Stomach (tissue), 9 donors: ENCODE measurements around the gene BRWD1. TPM values are rescaled to one million over a fixed set of nuclear protein-coding genes. Genes with fewer than 3 reads are reported as not detected.

ENCODE experiments used
- DNase-seq, 2 donors: peaks; one replicate each; pipeline versions ENCODE4 v3.0.0 to v3.0.0-alpha.2; 2013 to 2019
- H3K27ac ChIP-seq, 5 donors: fragments of 200-600 bp in 4 of 5; sonication (generic) in 4 of 5; one replicate each; pipeline ENCODE4 v1.5.1; 2013 to 2019; ENCODE audit warnings: mild to moderate bottlenecking in 1 of 5, moderate library complexity in 1 of 5
- H3K27me3 ChIP-seq, 3 donors: fragments of 200-600 bp; sonication (generic); one replicate each; pipeline ENCODE4 v1.5.1; 2017 to 2019; ENCODE audit warnings: mixed run types in 1 of 3
- H3K36me3 ChIP-seq, 4 donors: fragments of 200-600 bp; sonication (generic); 1 replicate in 3 of 4; 2 replicates in 1 of 4; pipeline ENCODE4 v1.5.1; 2016 to 2019
- H3K4me1 ChIP-seq, 4 donors: fragments of 200-600 bp; sonication (generic); one replicate each; pipeline ENCODE4 v1.5.1; 2016 to 2019
- H3K4me3 ChIP-seq, 4 donors: fragments of 200-600 bp; sonication (generic) in 3 of 4; one replicate each; pipeline ENCODE4 v1.5.1; 2016 to 2019; ENCODE audit warnings: mild to moderate bottlenecking in 1 of 4
- H3K9me3 ChIP-seq, 4 donors: fragments of 200-600 bp; sonication (generic); one replicate each; pipeline ENCODE4 v1.5.1; 2016 to 2019
- CTCF ChIP-seq, 7 experiments: fragments of 450-650 bp in 4 of 7; fragments of 200-600 bp in 3 of 7; sonication (generic) in 3 of 7; IDR thresholded peaks; one replicate each; pipeline ENCODE4 v1.5.1; 2016 to 2019; ENCODE audit warnings: antibody characterized with exemption in 7 of 7, control low read depth in 2 of 7, mild to moderate bottlenecking in 1 of 7
- EP300 ChIP-seq: sonication (generic); formaldehyde crosslinking; IDR thresholded peaks from one replicate; pipeline ENCODE4 v1.6.1; 2017; ENCODE audit warnings: antibody characterized with exemption
- POLR2A ChIP-seq, 4 donors: fragments of 450-650 bp; IDR thresholded peaks; one replicate each; pipeline ENCODE4 v1.6.1; 2016; ENCODE audit warnings: antibody characterized with exemption in 4 of 4, control low read depth in 2 of 4, mild to moderate bottlenecking in 1 of 4, moderate library complexity in 1 of 4
- POLR2AphosphoS5 ChIP-seq, 3 donors: sonication (generic); formaldehyde crosslinking; IDR thresholded peaks; one replicate each; pipeline ENCODE4 v1.6.1; 2016; ENCODE audit warnings: antibody characterized with exemption in 3 of 3
- WGBS, 5 donors: extraction: QIAGEN DNeasy Blood & Tissue Kit in 3 of 5; methylation state at CpG; one replicate each; pipeline versions ENCODE4 v1.1.5 to v1.1.7; 2013 to 2018; 5-methylcytosine and 5-hydroxymethylcytosine counted together
- intact Hi-C: fragments of 100-400 bp; cut with DNase I; formaldehyde crosslinking; loops from one replicate; pipeline ENCODE4 v1.15.1; 2023; ENCODE audit warnings: low total_unique reads
- polyA plus RNA-seq, 3 donors: library from polyadenylated mRNA; stranded (reverse); fragments of 200-250 nt; gene quantifications; one replicate each; pipeline ENCODE4 v1.2.3, GENCODE V29; 2013
- total RNA-seq, 5 donors: library from RNA; depleted of rRNA; stranded (reverse); fragments of >200 nt; gene quantifications; one replicate each; pipeline versions ENCODE4 v1.1.0 to v1.2.3, GENCODE V29; 2014 to 2016
- donor health status: healthy with polysubstance abuse.
- donor health status: Bipolar disorder and iron deficiency.
- donor health status: healthy.

Gene BRWD1
- total and polyA plus RNA-seq, 8 donors = 5.9 to 216 (median 56.9) TPM

GRCh38 chr21:39148975-39149374 is 164.5 kb downstream of the BRWD1 start:
- TF ChIP-seq POLR2AphosphoS5 (IDR thresholded peaks at IDR 0.05) (no peak), CTCF (IDR thresholded peaks at IDR 0.05) (no peak), POLR2A (IDR thresholded peaks at IDR 0.05) (no peak), EP300 (no peak)
- intact Hi-C loops = no loop called here
- DNase-seq = no peak
- H3K27me3 ChIP-seq = no peaks in the 10 kb centered on the region
- H3K27ac ChIP-seq = no peak overlapping the region
- H3K4me1 ChIP-seq = no peaks in the 10 kb centered on the region
- no peak overlapping the region for H3K4me3 ChIP-seq
- H3K36me3 ChIP-seq = no peaks in the 10 kb centered on the region
- peaks cover 0 to 4% (median 0%) of the 10 kb centered on the region in 4 donors for H3K9me3 ChIP-seq
- WGBS, 5 donors = 45 to 60% (median 49%) methylated on average over 2 of the region's 2 CpGs

- no peaks in the 10 kb centered on the region for H3K27me3 ChIP-seq
- H3K36me3 ChIP-seq = no peaks in the 10 kb centered on the region
- peaks cover 0 to 3% (median 0%) of the 10 kb centered on the region in 4 donors for H3K4me1 ChIP-seq
- H3K9me3 ChIP-seq = peaks cover 0 to 4% (median 0%) of the 10 kb centered on the region in 4 donors
- intact Hi-C loops = no loop called here
- WGBS, 5 donors = 85 to 91% (median 90%) methylated on average over 3 of the region's 3 CpGs
- TF ChIP-seq CTCF (IDR thresholded peaks at IDR 0.05) (no peak), POLR2AphosphoS5 (IDR thresholded peaks at IDR 0.05) (no peak), POLR2A (IDR thresholded peaks at IDR 0.05) (no peak), EP300 (no peak)
- H3K4me3 ChIP-seq = no peak overlapping the region
- no peak for DNase-seq
- no peak overlapping the region for H3K27ac ChIP-seq
Observed at GRCh38 chr21:39144191-39144590, 169.2 kb downstream of the BRWD1 start.

GRCh38 chr21:39142972-39143371 is 170.5 kb downstream of the BRWD1 start:
- H3K36me3 ChIP-seq = no peaks in the 10 kb centered on the region
- H3K4me1 ChIP-seq = peaks cover 0 to 3% (median 0%) of the 10 kb centered on the region in 4 donors
- H3K4me3 ChIP-seq = no peak overlapping the region
- peaks cover 0 to 4% (median 0%) of the 10 kb centered on the region in 4 donors for H3K9me3 ChIP-seq
- 79 to 91% (median 88%) methylated on average over 3 of the region's 3 CpGs for WGBS, 5 donors
- intact Hi-C loops = no loop called here
- no peak overlapping the region for H3K27ac ChIP-seq
- TF ChIP-seq POLR2A (IDR thresholded peaks at IDR 0.05) = no peak
- no peak for TF ChIP-seq EP300
- TF ChIP-seq CTCF (IDR thresholded peaks at IDR 0.05) = no peak
- TF ChIP-seq POLR2AphosphoS5 (IDR thresholded peaks at IDR 0.05) = no peak
- H3K27me3 ChIP-seq = no peaks in the 10 kb centered on the region
- no peak for DNase-seq

GRCh38 chr21:39141502-39141901 is 171.9 kb downstream of the BRWD1 start:
- no peaks in the 10 kb centered on the region for H3K27me3 ChIP-seq
- DNase-seq = no peak
- WGBS, 5 donors = 53 to 68% (median 58%) methylated on average over 3 of the region's 3 CpGs
- TF ChIP-seq CTCF (IDR thresholded peaks at IDR 0.05) (no peak), EP300 (no peak), POLR2AphosphoS5 (IDR thresholded peaks at IDR 0.05) (no peak), POLR2A (IDR thresholded peaks at IDR 0.05) (no peak)
- H3K9me3 ChIP-seq = peaks cover 0 to 4% (median 0%) of the 10 kb centered on the region in 4 donors
- no peak overlapping the region for H3K27ac ChIP-seq
- intact Hi-C loops = no loop called here
- no peaks in the 10 kb centered on the region for H3K36me3 ChIP-seq
- H3K4me1 ChIP-seq = peaks cover 0 to 3% (median 0%) of the 10 kb centered on the region in 4 donors
- H3K4me3 ChIP-seq = no peak overlapping the region
